Neural crest cell (in vitro differentiated cells): ENCODE data around the gene SFT2D1. TPM values are rescaled to one million over a fixed set of nuclear protein-coding genes. Genes with fewer than 3 reads are reported as not detected.
A peak's percentile ranks its signal among the peaks of the same experiment; 100 is the strongest.

ENCODE experiments used
- DNase-seq: peaks from one replicate; pipeline ENCODE4 v3.0.0; 2021; ENCODE audit warnings: low read depth, mixed read lengths, low spot score
- H3K27ac Mint-ChIP-seq: one replicate; pipeline ENCODE4 v1.8.0; 2021; ENCODE audit warnings: mild to moderate bottlenecking, mixed read lengths; ENCODE audit not compliant: unreplicated experiment
- H3K27me3 Mint-ChIP-seq: 2 replicates; pipeline ENCODE4 v1.8.0; 2021; ENCODE audit warnings: low read depth, mild to moderate bottlenecking, mixed read lengths
- H3K36me3 Mint-ChIP-seq: 2 replicates; pipeline ENCODE4 v1.8.0; 2021; ENCODE audit warnings: low read depth, mild to moderate bottlenecking, mixed read lengths
- H3K4me1 Mint-ChIP-seq: 2 replicates; pipeline ENCODE4 v1.8.0; 2021; ENCODE audit warnings: mixed read lengths
- H3K4me3 Mint-ChIP-seq: one replicate; pipeline ENCODE4 v1.8.0; 2021; ENCODE audit warnings: mild to moderate bottlenecking, mixed read lengths
- H3K9me3 Mint-ChIP-seq: 2 replicates; pipeline ENCODE4 v1.8.0; 2021; ENCODE audit warnings: mixed read lengths
- total RNA-seq: library from RNA; stranded (reverse); gene quantifications from 2 replicates; pipeline ENCODE4 v1.2.1, GENCODE V29; 2021
- TF ChIP-seq, protein P1 (sequence below): fragments of 200-600 bp; sonication (generic); conservative IDR thresholded peaks from 2 replicates; pipeline ENCODE4 v1.5.0; 2021; ENCODE audit warnings: antibody characterized with exemption, mild to moderate bottlenecking

SFT2D1 gene
- total RNA-seq, 1 donor from 2014 or later = 30.4 TPM

DNA sequence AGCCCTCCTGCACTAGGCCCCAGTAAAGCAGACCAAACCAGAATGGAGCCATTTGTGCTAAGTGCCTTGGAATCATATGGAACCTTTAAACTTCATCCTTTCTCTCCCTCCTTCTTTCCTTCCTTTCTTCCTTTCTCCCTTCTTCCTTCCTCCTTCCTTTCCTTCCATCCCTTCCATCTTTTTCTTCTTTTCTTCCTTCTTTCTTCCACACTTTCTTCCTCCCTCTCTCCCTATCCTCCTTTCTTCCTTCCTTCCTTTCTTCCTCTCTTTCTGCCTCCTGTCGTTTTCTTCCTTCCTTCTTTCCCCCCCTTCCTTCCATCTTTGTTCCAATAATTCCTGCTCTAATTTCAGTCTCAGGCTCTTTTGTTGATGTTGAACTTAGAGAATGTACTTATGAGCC lies 11.2 kb upstream of the SFT2D1 start:
- Mint-ChIP-seq H3K27me3 (peaks cover 5% of the 10 kb centered on the region), H3K9me3 (peaks cover 11% of the 10 kb centered on the region), H3K4me3 (no peak overlapping the region), H3K36me3 (peaks cover 13% of the 10 kb centered on the region), H3K4me1 (peaks cover 22% of the 10 kb centered on the region), H3K27ac (no peak overlapping the region)
- TF ChIP-seq, protein P1, sequence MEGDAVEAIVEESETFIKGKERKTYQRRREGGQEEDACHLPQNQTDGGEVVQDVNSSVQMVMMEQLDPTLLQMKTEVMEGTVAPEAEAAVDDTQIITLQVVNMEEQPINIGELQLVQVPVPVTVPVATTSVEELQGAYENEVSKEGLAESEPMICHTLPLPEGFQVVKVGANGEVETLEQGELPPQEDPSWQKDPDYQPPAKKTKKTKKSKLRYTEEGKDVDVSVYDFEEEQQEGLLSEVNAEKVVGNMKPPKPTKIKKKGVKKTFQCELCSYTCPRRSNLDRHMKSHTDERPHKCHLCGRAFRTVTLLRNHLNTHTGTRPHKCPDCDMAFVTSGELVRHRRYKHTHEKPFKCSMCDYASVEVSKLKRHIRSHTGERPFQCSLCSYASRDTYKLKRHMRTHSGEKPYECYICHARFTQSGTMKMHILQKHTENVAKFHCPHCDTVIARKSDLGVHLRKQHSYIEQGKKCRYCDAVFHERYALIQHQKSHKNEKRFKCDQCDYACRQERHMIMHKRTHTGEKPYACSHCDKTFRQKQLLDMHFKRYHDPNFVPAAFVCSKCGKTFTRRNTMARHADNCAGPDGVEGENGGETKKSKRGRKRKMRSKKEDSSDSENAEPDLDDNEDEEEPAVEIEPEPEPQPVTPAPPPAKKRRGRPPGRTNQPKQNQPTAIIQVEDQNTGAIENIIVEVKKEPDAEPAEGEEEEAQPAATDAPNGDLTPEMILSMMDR = no peak
- DNase-seq = no peak

DNA sequence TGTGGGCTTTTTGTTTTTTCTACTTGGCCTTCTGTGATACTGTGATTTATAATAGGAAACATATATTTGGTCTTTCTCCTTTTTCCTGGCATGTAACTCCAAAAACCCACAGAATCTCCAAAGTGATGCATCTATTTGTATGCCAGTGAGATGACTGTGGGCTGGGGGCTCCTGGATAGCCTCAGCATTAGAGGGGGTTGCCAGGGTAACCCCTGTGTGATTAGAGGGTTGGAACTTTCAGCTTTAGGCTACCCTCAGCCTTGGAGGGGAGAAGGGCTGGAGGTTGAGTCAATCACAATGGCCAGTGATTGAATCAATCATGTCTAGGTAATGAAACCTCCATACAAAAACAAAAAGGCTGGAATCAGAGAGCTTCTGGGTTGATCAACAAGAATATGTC lies 10.6 kb upstream of the SFT2D1 start:
- Mint-ChIP-seq H3K36me3 (peaks cover 13% of the 10 kb centered on the region), H3K9me3 (peaks cover 12% of the 10 kb centered on the region), H3K4me1 (peaks cover 22% of the 10 kb centered on the region), H3K27me3 (peaks cover 5% of the 10 kb centered on the region), H3K27ac (peak overlapping the region; percentile 73), H3K4me3 (no peak overlapping the region)
- no peak for DNase-seq
- TF ChIP-seq, protein P1 = no peak

DNA sequence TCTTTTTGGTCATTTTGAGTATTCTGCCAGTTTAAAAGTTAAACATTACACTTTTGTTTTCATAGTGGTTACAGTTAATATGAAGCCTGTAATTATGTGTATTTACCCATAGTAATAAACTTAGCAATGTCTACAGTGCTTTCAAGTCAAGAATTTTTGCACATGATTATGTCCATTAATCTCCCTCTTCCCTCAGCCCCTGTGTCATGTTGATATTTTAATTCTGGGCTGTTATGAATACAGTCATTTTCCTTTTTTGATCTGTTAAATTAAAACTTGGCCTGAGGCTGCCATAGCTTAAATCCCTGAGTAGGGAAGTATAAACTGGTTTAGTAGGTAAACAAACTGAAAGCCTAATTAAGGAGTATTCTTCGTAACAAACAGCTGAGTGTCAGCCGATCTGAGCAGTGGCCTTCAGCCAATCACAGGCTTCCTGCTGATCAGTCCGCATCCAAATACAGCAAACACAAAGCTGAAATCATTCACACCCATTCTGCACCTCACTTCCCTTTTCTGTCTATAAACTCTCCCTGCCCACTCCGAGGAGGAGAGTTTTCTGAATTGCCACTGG lies 9.5 kb upstream of the SFT2D1 start:
- H3K9me3 Mint-ChIP-seq = peaks cover 12% of the 10 kb centered on the region
- no peak overlapping the region for H3K27ac Mint-ChIP-seq
- peaks cover 13% of the 10 kb centered on the region for H3K36me3 Mint-ChIP-seq
- TF ChIP-seq, protein P1 = no peak
- no peak for DNase-seq
- peaks cover 13% of the 10 kb centered on the region for H3K27me3 Mint-ChIP-seq
- peaks cover 22% of the 10 kb centered on the region for H3K4me1 Mint-ChIP-seq
- H3K4me3 Mint-ChIP-seq = no peak overlapping the region

DNA sequence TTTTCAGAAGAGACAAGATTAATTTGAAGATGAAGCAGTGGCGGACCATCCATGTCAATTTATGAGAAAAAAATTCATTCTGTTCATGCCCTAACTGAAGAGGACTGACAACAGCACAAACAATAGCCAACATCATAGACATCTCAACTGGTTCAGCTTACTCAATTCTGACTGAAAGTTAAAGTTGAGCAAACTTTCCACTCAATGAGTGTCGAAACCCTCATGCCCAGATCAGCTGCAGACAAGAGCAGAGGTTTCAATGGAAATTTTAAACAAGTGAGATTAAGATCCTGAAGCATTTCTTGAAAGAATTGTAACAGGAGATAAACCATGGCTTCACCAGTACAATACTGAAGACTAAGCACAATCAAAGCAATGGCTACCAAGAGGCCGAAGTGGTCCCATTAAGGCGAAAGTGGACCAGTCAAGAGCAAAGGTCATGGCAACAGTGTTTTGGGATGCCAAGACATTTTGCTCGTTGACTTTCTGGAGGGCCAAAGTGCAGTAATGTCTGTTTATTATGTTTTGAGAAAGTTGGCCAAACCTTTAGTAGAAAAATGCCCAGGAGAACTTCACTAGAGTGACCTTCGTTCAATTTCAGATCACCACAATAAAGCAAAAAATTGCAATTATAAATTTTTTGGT lies 6.1 kb upstream of the SFT2D1 start:
- TF ChIP-seq, protein P1 = no peak
- peaks cover 21% of the 10 kb centered on the region for H3K4me1 Mint-ChIP-seq
- DNase-seq = no peak
- peaks cover 18% of the 10 kb centered on the region for H3K27me3 Mint-ChIP-seq
- no peak overlapping the region for H3K27ac Mint-ChIP-seq
- peaks cover 13% of the 10 kb centered on the region for H3K36me3 Mint-ChIP-seq
- peaks cover 12% of the 10 kb centered on the region for H3K9me3 Mint-ChIP-seq
- H3K4me3 Mint-ChIP-seq = no peak overlapping the region

DNA sequence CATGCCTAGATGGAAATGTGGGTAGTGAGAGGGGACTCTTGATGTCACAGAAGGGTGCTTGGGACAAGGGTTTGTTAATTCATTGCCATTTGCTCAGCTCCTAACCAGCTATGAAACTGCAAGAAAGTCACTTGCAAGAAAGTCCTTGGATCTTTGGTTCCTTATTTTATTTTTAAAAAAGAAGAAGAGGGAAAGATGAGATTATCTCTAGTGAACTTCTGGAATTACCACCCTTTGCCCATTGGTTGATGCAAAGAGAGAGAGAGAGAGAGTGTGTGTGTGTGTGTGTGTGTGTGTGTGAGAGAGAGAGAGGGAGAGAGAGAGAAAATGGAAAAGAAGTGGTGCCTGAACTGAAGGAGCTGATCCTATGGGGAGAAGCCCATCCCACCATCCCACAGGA lies 4.6 kb upstream of the SFT2D1 start:
- Mint-ChIP-seq H3K4me3 (no peak overlapping the region), H3K9me3 (peaks cover 12% of the 10 kb centered on the region), H3K27me3 (peaks cover 18% of the 10 kb centered on the region), H3K4me1 (peaks cover 13% of the 10 kb centered on the region), H3K36me3 (peaks cover 11% of the 10 kb centered on the region), H3K27ac (no peak overlapping the region)
- no peak for DNase-seq
- TF ChIP-seq, protein P1 = no peak
